Choroid plexus epithelial cell (primary cell): ENCODE data around the gene DEFB116.
"Not testable (repeated sequence)": the region's sequence is repeated elsewhere in the genome, so short reads cannot be mapped to it uniquely, and the experiment has no call there.

ENCODE experiments used
- DNase-seq: peaks from one replicate; pipeline ENCODE4 v3.0.0-alpha.2; 2010; ENCODE audit warnings: low read depth
- H3K4me3 ChIP-seq: 2 replicates; pipeline ENCODE4 v1.5.1; 2011; ENCODE audit warnings: low read depth, mild to moderate bottlenecking, control low read depth, low read length, moderate library complexity
- TF ChIP-seq, protein P1 (sequence below): conservative IDR thresholded peaks from 2 replicates; pipeline ENCODE4 v1.5.1; 2011; ENCODE audit warnings: low read depth, mild to moderate bottlenecking, control low read depth, inconsistent platforms, low read length, moderate library complexity

Gene DEFB116, protein sequence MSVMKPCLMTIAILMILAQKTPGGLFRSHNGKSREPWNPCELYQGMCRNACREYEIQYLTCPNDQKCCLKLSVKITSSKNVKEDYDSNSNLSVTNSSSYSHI

DNA sequence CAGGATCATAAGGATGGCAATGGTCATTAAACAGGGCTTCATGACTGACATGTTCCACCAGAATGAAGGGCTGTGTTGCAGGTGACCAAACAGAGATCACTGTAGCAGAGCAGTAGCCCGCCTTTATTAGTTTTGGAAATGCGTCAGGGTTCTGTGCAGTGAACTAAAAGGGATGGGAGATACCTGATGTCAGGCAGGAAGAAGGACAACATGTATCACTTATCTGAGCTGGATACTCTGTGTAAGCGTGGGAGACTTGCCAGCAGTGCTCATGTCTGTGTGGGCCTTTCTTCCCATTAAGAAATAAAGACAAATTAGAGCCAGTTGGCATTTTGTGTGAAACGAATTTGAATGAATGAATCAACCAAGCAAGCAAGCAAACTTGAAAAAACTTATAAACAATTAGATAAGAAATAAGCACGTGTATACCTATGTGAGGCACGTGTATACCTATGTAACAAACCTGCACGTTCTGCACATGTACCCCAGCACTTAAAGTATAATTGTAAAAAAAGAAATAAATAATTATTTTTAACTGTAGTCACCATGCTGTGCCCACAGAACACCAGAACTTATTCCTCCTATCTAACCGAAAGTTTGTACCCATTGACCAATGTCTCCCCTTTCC is at the start of gene DEFB116:
TSS of gene DEFB116 (minus strand) at position 51 of the 628 bp plus-strand sequence. CDS start at position 51, 0 bp downstream.
- TF ChIP-seq, protein P1, sequence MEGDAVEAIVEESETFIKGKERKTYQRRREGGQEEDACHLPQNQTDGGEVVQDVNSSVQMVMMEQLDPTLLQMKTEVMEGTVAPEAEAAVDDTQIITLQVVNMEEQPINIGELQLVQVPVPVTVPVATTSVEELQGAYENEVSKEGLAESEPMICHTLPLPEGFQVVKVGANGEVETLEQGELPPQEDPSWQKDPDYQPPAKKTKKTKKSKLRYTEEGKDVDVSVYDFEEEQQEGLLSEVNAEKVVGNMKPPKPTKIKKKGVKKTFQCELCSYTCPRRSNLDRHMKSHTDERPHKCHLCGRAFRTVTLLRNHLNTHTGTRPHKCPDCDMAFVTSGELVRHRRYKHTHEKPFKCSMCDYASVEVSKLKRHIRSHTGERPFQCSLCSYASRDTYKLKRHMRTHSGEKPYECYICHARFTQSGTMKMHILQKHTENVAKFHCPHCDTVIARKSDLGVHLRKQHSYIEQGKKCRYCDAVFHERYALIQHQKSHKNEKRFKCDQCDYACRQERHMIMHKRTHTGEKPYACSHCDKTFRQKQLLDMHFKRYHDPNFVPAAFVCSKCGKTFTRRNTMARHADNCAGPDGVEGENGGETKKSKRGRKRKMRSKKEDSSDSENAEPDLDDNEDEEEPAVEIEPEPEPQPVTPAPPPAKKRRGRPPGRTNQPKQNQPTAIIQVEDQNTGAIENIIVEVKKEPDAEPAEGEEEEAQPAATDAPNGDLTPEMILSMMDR = no peak
- DNase-seq = no peak
- H3K4me3 ChIP-seq = no peak within 1 kb of the TSS

DNA sequence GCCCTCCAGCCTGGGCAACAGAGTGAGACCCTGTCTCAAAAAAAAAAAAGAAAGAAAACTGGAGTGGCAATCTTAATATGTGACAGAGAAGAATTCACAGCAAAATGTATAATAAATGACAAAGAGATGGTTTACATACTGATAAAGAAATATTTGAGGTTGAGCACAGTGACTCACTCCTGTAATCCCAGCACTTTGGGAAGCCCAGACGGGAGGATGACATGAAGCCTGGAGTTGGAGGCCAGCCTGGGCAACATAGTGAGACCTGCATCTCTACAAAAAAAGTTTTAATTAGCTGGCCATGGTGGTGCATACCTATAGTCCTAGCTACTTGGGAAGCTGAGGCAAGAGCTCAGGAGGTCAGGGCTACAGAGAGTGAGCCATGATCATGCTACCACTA is 47.6 kb upstream of the DEFB116 start:
- no peak for DNase-seq
- no peak overlapping the region for H3K4me3 ChIP-seq
- TF ChIP-seq, protein P1 = no peak

DNA sequence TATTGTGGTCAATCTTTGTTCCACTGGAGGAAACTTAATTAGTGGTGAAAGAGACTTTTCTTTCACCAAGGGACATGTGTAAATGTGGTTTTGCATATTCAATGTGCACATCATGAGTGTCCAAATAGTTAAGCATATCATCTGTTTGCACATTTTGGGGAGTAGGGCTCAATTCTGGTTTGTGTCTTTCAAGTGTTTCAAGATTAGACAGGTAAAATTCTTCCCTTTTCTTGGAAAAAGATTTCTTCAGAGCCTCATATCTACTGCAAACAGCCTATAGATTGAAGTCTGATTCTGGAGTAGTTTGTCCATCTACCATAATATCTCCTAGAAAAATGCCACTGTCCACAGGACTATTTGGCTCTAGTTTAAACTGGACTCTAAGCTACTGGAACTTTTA is 33.1 kb upstream of the DEFB116 start:
- TF ChIP-seq, protein P1 = no peak
- no peak for DNase-seq

DNA sequence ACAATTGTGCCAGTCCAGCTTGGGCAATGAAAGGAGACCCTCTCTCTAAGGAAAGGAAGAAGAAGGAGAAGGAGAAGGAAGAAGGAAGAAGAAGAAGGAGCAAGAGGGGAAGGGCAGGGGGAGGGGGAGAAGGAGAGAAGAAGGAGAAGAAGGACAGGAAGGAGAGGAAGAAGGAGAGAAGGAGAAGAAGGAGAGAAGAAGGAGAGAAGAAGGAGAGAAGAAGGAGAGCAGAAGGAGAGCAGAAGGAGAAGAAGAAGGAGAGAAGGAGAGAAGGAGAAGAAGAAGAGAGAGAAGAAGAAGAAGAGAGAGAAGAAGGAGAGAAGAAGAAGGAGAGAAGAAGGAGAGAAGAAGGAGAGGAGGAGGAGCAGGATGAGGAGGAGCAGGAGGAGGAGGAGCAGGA is 22.5 kb upstream of the DEFB116 start:
- DNase-seq = no peak
- no peak overlapping the region for H3K4me3 ChIP-seq
- TF ChIP-seq, protein P1 = no peak

More for the DNA sequence above, 33.1 kb upstream of the DEFB116 start:
- H3K4me3 ChIP-seq = no peak overlapping the region

DNA sequence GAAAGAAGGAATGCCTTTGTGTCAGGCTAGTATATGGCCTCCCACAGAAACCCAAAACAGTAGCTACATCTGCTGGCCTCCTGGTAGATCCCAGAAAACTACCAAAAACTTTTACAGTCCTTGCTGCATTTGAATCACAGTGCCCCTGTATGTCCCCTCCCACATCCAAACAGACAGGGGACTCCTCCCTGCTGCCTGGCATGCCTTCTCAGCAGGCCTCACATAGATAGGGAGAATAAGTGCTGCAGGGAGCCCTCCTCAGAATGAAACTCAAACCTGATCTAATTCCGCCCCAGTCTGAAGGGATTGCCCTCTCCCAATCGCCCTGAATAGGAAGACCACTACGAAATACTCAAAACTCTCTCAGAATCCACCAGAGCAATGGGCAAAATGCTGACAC is 14.1 kb upstream of the DEFB116 start:
- H3K4me3 ChIP-seq = no peak overlapping the region
- DNase-seq = no peak
- TF ChIP-seq, protein P1 = no peak

DNA sequence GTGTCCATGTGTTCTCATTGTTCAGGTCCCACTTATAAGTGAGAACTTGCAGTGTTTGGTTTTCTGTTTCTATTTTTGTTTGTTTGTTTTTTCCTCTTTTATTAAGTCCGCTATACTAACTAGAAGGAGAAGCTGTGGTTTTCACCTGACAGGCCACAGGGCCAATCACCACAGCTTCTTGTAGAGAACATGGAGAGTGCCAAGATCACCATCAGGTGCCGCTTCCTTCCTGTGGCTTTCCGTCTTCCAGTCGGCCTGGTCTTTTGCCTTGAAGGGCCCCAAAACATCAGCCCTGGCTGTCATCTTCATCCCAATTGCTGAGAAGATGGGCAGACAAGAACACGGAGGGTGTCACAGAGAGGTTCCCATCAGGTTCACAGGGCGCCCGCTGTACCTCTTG is 23.4 kb downstream of the DEFB116 start:
- not testable (repeated sequence) for H3K4me3 ChIP-seq, DNase-seq

DNA sequence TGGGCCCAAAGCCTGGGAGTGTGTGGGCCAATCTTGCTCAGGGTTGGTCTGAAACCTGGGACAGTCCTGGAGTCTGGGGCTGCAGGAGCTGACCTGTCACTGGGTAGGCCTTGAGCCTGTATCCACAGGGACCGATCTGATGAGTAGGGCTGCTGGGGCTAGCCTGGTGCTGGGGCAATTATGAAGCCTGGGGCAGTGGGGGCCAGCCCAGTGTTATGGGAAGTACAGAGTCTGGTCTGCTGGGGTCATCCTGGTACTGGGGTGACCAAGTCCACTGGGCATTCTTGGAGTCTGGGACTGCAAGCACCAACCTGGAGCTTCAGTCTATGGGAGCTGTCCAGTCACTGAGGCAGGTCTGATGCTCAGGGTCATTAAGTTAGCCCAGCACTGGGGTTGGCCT is 30.2 kb downstream of the DEFB116 start:
- no peak for DNase-seq
- no peak overlapping the region for H3K4me3 ChIP-seq
- TF ChIP-seq, protein P1 = no peak
